ENCODE measurements around the gene DHRS7B.
A peak's percentile ranks its signal among the peaks of the same experiment; 100 is the strongest.

DHRS7B gene

GRCh38 chr17:21213638-21214014 is 86.9 kb downstream of the DHRS7B start:
- WGBS (ENCODE audit: extremely low coverage, insufficient coverage, insufficient read length): no CpG with 5 or more reads among the region's 35 CpGs
- H3K36me3 ChIP-seq (ENCODE audit: control insufficient read depth in 1 of 2, insufficient read depth in 2 of 2, low read length in 2 of 2): peaks cover 20 to 21% of the 10 kb centered on the region in 2 experiments

GRCh38 chr17:21214015-21214776 is 87.4 kb downstream of the DHRS7B start, which contains the start of gene TMEM11:
Gene TMEM11 (minus strand): TSS chr17:21214161. CDS start chr17:21214152, 9 bp downstream.
- Histone ChIP-seq H2AK5ac (ENCODE audit: low read length) (peak within 1 kb of the TSS; percentile 80), H3K36me3 (ENCODE audit: control insufficient read depth in 1 of 2, insufficient read depth in 2 of 2, low read length in 2 of 2) (peaks cover 15 to 16% of the 10 kb centered on the region in 2 experiments), H4K8ac (ENCODE audit: low read depth, low read length) (peak within 1 kb of the TSS; percentile 99), H4K91ac (ENCODE audit: low read depth, low read length) (peak within 1 kb of the TSS; percentile 98), H3K14ac (ENCODE audit: low read length) (peak within 1 kb of the TSS; percentile 98), H3K4ac (ENCODE audit: low read depth, low read length) (peak within 1 kb of the TSS; percentile 98), H3K27me3 (ENCODE audit: insufficient read depth, low read length) (no peaks in the 10 kb centered on the region), H2BK5ac (ENCODE audit: low read depth, low read length, poor library complexity) (peak within 1 kb of the TSS; percentile 97), H3K4me3 (ENCODE audit: low read depth, low read length) (peak within 1 kb of the TSS; percentile 96), H3K4me1 (ENCODE audit: control insufficient read depth in 1 of 2, insufficient read depth in 2 of 2, low read length in 2 of 2) (peaks cover 16 to 21% of the 10 kb centered on the region in 2 experiments), H2AFZ (ENCODE audit: insufficient read depth, low read length, poor library complexity) (peak within 1 kb of the TSS; percentile 92), H3K9ac (ENCODE audit: low read length) (peak within 1 kb of the TSS; percentile 99), H2BK12ac (ENCODE audit: low read length) (peak within 1 kb of the TSS; percentile 51), H3K79me1 (ENCODE audit: low read length) (peaks cover 18% of the 10 kb centered on the region), H3K79me2 (ENCODE audit: control insufficient read depth, insufficient read depth, low read length, poor library complexity) (peaks cover 41% of the 10 kb centered on the region), H2BK120ac (ENCODE audit: insufficient read depth, low read length, poor library complexity) (peak within 1 kb of the TSS; percentile 92), H3K23ac (ENCODE audit: low read length) (no peak within 1 kb of the TSS), H3K9me3 (ENCODE audit: insufficient read depth, low read depth, low read length) (no peaks in the 10 kb centered on the region), H3K18ac (ENCODE audit: low read length) (peak within 1 kb of the TSS; percentile 96), H3K27ac (ENCODE audit: low read depth, low read length) (peak within 1 kb of the TSS; percentile 98), H3K4me2 (ENCODE audit: low read length) (peak within 1 kb of the TSS; percentile 88), H4K12ac (ENCODE audit: low read depth, low read length) (peak within 1 kb of the TSS; percentile 89)
- DNase-seq: peak; percentile 98
- no CpG with 5 or more reads among the region's 76 CpGs for WGBS (ENCODE audit: extremely low coverage, insufficient coverage, insufficient read length)

More at GRCh38 chr17:21213638-21214014, 86.9 kb downstream of the DHRS7B start:
- peak; percentile 48 to 55 for DNase-seq
- H3K9me3 ChIP-seq (ENCODE audit: insufficient read depth, low read depth, low read length): no peaks in the 10 kb centered on the region
- peak overlapping the region; percentile 98 for H3K14ac ChIP-seq (ENCODE audit: low read length)
- no peak overlapping the region for H3K23ac ChIP-seq (ENCODE audit: low read length)
- no peak overlapping the region for H2BK12ac ChIP-seq (ENCODE audit: low read length)
- peaks cover 18% of the 10 kb centered on the region for H3K79me1 ChIP-seq (ENCODE audit: low read length)
- H3K9ac ChIP-seq (ENCODE audit: low read length): peak overlapping the region; percentile 99
- H3K4me3 ChIP-seq (ENCODE audit: low read depth, low read length): peak overlapping the region; percentile 96
- H4K12ac ChIP-seq (ENCODE audit: low read depth, low read length): peak overlapping the region; percentile 89
- H3K4me2 ChIP-seq (ENCODE audit: low read length): peak overlapping the region; percentile 88
- peak overlapping the region; percentile 98 for H4K91ac ChIP-seq (ENCODE audit: low read depth, low read length)
- H3K4me1 ChIP-seq (ENCODE audit: control insufficient read depth in 1 of 2, insufficient read depth in 2 of 2, low read length in 2 of 2): peaks cover 16 to 21% of the 10 kb centered on the region in 2 experiments
- H4K8ac ChIP-seq (ENCODE audit: low read depth, low read length): peak overlapping the region; percentile 99
- peak overlapping the region; percentile 92 for H2BK120ac ChIP-seq (ENCODE audit: insufficient read depth, low read length, poor library complexity)
- peak overlapping the region; percentile 96 for H3K18ac ChIP-seq (ENCODE audit: low read length)
- peak overlapping the region; percentile 85 for H3K27ac ChIP-seq (ENCODE audit: low read depth, low read length)
- H2AK5ac ChIP-seq (ENCODE audit: low read length): peak overlapping the region; percentile 80
- peak overlapping the region; percentile 97 for H2BK5ac ChIP-seq (ENCODE audit: low read depth, low read length, poor library complexity)
- peak overlapping the region; percentile 92 for H2AFZ ChIP-seq (ENCODE audit: insufficient read depth, low read length, poor library complexity)
- H3K79me2 ChIP-seq (ENCODE audit: control insufficient read depth, insufficient read depth, low read length, poor library complexity): peaks cover 46% of the 10 kb centered on the region
- H3K4ac ChIP-seq (ENCODE audit: low read depth, low read length): peak overlapping the region; percentile 98
- no peaks in the 10 kb centered on the region for H3K27me3 ChIP-seq (ENCODE audit: insufficient read depth, low read length)

DNA sequence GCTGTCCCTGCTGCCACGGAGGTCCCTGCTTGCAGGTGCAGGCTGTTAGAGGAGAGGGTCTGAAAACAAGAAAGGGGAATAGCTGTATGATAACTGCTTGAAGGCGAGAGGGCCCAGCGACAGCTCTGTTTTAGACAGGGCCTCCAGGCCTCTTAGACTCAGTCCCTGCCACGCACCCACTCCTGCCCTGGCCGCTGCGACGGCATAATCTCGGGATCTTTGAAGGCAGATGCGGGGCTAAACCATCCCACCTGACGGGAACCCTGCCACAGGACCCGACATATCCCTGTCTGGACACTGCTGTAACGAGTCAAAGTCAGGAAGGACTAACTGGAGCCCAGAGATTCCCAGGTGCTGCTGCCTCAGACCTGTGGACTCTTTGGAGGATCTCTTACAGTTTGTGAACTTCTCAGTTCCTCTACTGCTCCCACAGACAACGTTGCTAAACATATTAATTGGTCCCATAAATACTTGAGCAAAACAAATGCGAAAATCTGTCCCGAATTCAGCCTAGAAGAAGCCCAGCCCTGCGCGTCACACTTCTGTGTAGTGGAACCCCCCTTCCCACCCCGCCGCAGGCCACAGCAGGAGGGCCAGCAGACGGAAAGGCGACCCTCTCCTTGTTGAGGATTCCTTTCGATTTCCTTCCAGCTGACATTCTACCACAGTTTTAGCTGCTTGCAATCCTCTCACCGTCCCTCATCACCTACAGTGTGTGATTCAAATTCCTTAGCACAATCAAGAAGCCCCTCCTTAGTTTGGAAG is 88.2 kb downstream of the DHRS7B start:
- H2BK120ac ChIP-seq (ENCODE audit: insufficient read depth, low read length, poor library complexity): peak overlapping the region; percentile 36
- no peaks in the 10 kb centered on the region for H3K9me3 ChIP-seq (ENCODE audit: insufficient read depth, low read depth, low read length)
- H2BK5ac ChIP-seq (ENCODE audit: low read depth, low read length, poor library complexity): peak overlapping the region; percentile 94
- peak overlapping the region; percentile 77 for H4K8ac ChIP-seq (ENCODE audit: low read depth, low read length)
- peaks cover 35% of the 10 kb centered on the region for H3K79me2 ChIP-seq (ENCODE audit: control insufficient read depth, insufficient read depth, low read length, poor library complexity)
- no CpG with 5 or more reads among the region's 23 CpGs for WGBS (ENCODE audit: extremely low coverage, insufficient coverage, insufficient read length)
- peak overlapping the region; percentile 91 for H4K91ac ChIP-seq (ENCODE audit: low read depth, low read length)
- H3K27me3 ChIP-seq (ENCODE audit: insufficient read depth, low read length): no peaks in the 10 kb centered on the region
- H3K36me3 ChIP-seq (ENCODE audit: control insufficient read depth in 1 of 2, insufficient read depth in 2 of 2, low read length in 2 of 2): peaks cover 9 to 10% of the 10 kb centered on the region in 2 experiments
- H3K4me2 ChIP-seq (ENCODE audit: low read length): peak overlapping the region; percentile 77
- H2AK5ac ChIP-seq (ENCODE audit: low read length): peak overlapping the region; percentile 17
- H3K79me1 ChIP-seq (ENCODE audit: low read length): peaks cover 18% of the 10 kb centered on the region
- no peak overlapping the region for H3K23ac ChIP-seq (ENCODE audit: low read length)
- H4K12ac ChIP-seq (ENCODE audit: low read depth, low read length): peak overlapping the region; percentile 23
- peak overlapping the region; percentile 98 for H3K27ac ChIP-seq (ENCODE audit: low read depth, low read length)
- peak overlapping the region; percentile 69 for H2AFZ ChIP-seq (ENCODE audit: insufficient read depth, low read length, poor library complexity)
- peak overlapping the region; percentile 81 for H3K14ac ChIP-seq (ENCODE audit: low read length)
- H2BK12ac ChIP-seq (ENCODE audit: low read length): peak overlapping the region; percentile 81
- H3K9ac ChIP-seq (ENCODE audit: low read length): peak overlapping the region; percentile 55
- peak overlapping the region; percentile 56 for H3K4ac ChIP-seq (ENCODE audit: low read depth, low read length)
- peak overlapping the region; percentile 26 for H3K18ac ChIP-seq (ENCODE audit: low read length)
- H3K4me3 ChIP-seq (ENCODE audit: low read depth, low read length): peak overlapping the region; percentile 80
- peaks cover 16 to 21% of the 10 kb centered on the region in 2 experiments for H3K4me1 ChIP-seq (ENCODE audit: control insufficient read depth in 1 of 2, insufficient read depth in 2 of 2, low read length in 2 of 2)
- DNase-seq: peak in 1 of 2 donors; percentile 36

DNA sequence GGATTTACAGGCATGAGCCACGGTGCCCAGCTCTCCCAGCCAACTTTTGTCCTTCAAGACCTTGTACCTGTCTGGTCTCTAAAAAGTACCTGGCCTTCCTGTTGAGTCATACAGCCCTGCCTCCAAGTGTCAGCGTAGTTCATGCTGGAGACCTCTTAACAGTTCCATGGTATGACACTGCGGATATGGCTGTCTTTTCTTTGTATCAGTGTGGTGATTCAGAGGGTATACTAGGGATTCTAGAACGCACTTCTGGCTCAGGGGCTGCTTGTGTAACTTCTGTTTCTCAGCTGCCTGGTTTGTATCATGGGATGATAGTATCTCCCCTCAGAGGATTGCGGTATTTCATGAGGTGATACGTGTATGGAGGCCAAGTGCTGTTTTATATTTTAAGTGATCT is 89.2 kb downstream of the DHRS7B start:
- no CpG with 5 or more reads among the region's 6 CpGs for WGBS (ENCODE audit: extremely low coverage, insufficient coverage, insufficient read length)
- no peak overlapping the region for H3K9ac ChIP-seq (ENCODE audit: low read length)

More for the DNA sequence above, 89.2 kb downstream of the DHRS7B start:
- no peak overlapping the region for H3K23ac ChIP-seq (ENCODE audit: low read length)
- H3K4me1 ChIP-seq (ENCODE audit: control insufficient read depth in 1 of 2, insufficient read depth in 2 of 2, low read length in 2 of 2): peaks cover 13 to 21% of the 10 kb centered on the region in 2 experiments
- no peak overlapping the region for H3K27ac ChIP-seq (ENCODE audit: low read depth, low read length)
- no peaks in the 10 kb centered on the region for H3K9me3 ChIP-seq (ENCODE audit: insufficient read depth, low read depth, low read length)
- no peak overlapping the region for H2BK120ac ChIP-seq (ENCODE audit: insufficient read depth, low read length, poor library complexity)
- DNase-seq: peak; percentile 57 to 67
- no peak overlapping the region for H3K4ac ChIP-seq (ENCODE audit: low read depth, low read length)
- H3K79me2 ChIP-seq (ENCODE audit: control insufficient read depth, insufficient read depth, low read length, poor library complexity): peaks cover 26% of the 10 kb centered on the region
- no peak overlapping the region for H4K8ac ChIP-seq (ENCODE audit: low read depth, low read length)
- H4K91ac ChIP-seq (ENCODE audit: low read depth, low read length): no peak overlapping the region
- no peak overlapping the region for H2BK12ac ChIP-seq (ENCODE audit: low read length)
- no peak overlapping the region for H2AFZ ChIP-seq (ENCODE audit: insufficient read depth, low read length, poor library complexity)
- no peak overlapping the region for H4K12ac ChIP-seq (ENCODE audit: low read depth, low read length)
- H3K18ac ChIP-seq (ENCODE audit: low read length): no peak overlapping the region
- no peak overlapping the region for H2AK5ac ChIP-seq (ENCODE audit: low read length)
- H2BK5ac ChIP-seq (ENCODE audit: low read depth, low read length, poor library complexity): no peak overlapping the region
- H3K36me3 ChIP-seq (ENCODE audit: control insufficient read depth in 1 of 2, insufficient read depth in 2 of 2, low read length in 2 of 2): peaks cover 2% of the 10 kb centered on the region in 2 experiments
- H3K14ac ChIP-seq (ENCODE audit: low read length): no peak overlapping the region
- H3K27me3 ChIP-seq (ENCODE audit: insufficient read depth, low read length): no peaks in the 10 kb centered on the region
- H3K4me3 ChIP-seq (ENCODE audit: low read depth, low read length): no peak overlapping the region
- peaks cover 18% of the 10 kb centered on the region for H3K79me1 ChIP-seq (ENCODE audit: low read length)
- H3K4me2 ChIP-seq (ENCODE audit: low read length): peak overlapping the region; percentile 2
